Dermis microvascular lymphatic vessel endothelial cell (primary cell): ENCODE data around the gene SLC37A1. TPM values are rescaled to one million over a fixed set of nuclear protein-coding genes. Genes with fewer than 3 reads are reported as not detected.
A peak's percentile ranks its signal among the peaks of the same experiment; 100 is the strongest.
"Not testable (repeated sequence)": the region's sequence is repeated elsewhere in the genome, so short reads cannot be mapped to it uniquely, and the experiment has no call there.

Experiments used
- DNase-seq, 2 donors: peaks; one replicate each; pipeline versions ENCODE4 v3.0.0 to v3.0.0-alpha.2; 2010; ENCODE audit warnings: low read depth in 2 of 2
- total RNA-seq: library from RNA; depleted of rRNA; stranded (reverse); fragments of >200 nt; gene quantifications from 2 replicates; pipeline ENCODE4 v1.2.1, GENCODE V29; 2014

The SLC37A1 gene
- total RNA-seq, 1 donor from 2014 or later = 10.7 TPM

DNA sequence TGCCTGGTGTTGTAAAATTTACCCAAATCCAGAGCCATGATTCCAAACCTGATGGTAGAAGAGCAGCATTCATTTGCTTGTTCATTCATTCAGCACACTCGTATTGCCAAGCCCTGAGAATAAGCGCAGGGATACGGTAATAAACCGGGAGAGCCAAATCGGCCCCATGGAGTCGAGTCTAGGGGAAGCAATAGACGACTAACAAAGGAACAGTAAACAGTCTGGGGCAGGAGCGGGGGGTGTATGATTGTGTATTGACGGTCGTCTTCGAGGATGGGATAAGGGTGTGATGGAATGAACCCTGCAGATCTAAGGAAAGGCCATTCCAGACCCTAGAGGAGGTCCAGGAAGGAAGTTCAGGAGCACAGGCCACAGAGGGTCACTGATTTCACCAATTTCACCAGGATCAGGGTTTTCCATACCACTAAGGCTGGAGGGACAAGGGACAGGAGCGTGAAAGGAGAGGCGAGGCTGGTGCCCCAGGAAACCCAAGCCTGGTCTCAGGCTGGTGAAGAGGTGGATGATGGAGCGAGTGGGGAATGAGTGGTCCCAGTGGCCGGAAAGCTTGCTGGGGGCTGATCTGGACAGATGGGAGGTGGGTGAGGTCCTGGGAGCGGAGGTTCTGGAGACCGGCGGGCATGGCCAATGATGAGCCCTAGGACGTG lies 78.6 kb downstream of the SLC37A1 start:
- no peak for DNase-seq

DNA sequence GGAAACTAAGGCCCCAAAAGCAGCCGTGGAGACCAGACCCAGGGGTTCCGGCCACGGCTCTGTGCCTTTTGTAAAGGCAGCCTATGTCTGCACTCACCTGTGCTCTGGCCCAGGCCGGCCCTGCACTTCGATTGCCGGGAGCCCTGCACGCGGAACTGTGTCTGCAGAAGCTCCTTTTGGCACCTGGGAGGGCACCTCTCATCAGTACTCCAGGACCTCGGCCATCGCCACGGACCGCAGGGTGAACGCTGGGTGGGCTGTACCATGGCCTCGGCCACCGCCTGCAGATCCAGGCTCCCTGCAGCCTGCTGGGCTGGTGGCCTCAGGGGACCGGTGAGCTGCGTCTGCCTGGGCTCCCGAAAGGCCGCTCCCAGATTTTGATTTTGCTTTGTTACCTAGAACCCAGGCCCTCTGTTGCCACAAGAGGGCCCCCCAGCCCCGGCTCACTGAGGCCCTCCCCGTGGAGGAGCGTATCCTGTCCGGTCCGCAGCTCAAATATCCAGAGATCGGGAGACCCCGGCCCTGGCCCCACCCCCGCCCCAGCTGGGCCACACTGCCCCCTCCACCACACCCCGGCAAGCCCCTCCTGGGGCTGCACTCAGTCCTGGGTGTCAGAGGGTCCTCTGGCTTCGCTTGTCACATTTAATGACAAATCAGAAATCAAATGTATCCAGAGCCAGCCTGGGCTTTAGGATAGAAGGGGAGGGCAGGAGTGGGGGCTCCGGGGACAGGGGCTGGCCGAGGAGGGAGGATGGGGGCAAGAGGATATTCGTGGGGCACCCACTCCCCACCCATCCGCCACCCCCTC lies 79.6 kb downstream of the SLC37A1 start:
- peak; percentile 12 to 53 for DNase-seq

DNA sequence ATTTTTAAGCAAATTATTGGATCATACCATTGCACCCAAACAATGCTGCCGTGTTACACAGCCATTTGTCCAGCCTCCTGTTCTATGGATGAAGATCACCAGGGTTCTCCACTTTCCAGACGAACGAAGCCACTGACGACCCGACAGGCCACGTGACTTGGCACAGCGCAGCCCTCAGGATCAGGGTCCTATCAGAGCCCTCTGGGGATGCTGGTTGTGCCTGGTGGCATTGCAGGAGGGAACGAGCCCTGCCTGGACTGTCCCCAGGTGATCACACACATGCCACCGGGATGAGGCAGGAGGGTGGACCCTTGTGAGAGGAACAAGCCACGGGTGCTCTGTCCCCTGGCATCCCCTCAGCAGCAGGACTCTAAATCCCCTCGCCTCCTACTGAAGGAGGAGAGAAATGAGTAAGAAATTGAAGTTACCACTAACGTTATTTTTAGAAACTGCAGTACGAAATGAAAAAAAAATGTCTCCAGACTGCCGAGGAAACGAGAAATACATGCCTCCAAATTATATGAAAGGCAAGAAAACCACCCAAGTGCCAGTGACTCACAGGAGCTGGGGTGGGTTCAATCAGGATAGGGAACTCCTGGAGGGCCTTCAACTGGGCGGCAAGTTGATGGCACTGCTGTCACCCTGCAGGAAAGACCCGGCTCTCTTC lies 81.1 kb downstream of the SLC37A1 start:
- no peak for DNase-seq

DNA sequence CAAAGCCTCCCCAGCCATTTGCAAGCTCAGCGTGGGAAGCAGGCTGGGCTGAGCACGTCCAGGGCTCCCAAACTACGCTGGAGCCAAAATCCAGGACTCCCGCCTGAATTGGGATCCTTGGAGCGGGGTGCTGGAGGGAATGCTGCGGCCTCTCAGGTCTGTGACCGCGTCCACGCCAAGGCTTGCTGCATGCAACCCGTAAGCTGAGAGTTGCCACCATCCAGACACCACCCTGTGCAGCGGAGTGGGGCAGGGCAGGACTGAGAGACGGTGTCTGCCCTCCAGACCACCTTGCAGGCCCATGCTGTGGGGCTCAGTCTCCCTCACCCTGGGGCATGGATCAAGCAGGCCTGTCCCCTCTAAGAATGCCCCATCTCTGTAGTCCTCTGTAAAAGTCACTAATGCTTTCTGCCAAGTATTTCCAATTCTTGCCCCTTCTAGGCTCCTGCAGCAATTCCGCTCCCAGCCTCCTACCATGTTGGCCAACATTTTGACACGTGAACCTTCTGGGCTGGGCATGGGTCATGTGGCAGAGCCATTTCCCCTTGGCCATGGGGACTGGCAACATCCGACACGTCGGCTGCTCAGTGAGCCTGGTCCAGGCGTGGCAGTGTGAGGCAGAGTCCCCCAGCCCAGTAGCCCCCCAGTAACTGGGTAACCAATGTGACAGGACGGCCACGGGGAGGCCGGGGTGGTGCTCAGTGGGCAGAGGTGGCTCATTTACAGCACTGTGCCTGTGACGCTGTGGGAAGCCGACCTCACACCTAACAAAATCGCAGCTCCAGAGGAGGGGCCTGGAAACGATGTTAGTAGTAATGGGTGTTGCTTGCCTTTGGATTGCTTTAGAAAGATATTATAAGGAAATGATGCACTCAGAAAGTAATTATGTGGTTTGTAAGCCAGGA lies 81.9 kb downstream of the SLC37A1 start:
- DNase-seq = no peak

DNA sequence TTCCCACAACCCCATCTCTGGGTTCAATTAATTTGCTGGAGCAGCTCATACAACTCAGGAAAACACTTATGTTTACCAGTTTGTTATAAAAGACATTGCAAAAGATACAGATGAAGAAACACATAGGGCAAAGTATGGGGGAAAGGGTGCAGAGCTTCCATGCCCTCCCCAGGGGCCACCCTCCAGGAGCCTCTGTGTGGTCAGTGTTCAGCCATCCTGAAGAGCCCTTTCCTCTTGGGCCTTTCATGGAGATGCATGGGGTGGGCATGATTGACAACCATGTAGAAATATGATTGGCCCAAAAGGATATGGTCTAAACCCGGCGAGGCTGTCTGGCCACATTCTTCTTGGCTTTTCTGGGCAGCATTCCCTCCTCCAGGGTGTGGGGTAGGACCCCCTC lies 83.0 kb downstream of the SLC37A1 start:
- no peak for DNase-seq

DNA sequence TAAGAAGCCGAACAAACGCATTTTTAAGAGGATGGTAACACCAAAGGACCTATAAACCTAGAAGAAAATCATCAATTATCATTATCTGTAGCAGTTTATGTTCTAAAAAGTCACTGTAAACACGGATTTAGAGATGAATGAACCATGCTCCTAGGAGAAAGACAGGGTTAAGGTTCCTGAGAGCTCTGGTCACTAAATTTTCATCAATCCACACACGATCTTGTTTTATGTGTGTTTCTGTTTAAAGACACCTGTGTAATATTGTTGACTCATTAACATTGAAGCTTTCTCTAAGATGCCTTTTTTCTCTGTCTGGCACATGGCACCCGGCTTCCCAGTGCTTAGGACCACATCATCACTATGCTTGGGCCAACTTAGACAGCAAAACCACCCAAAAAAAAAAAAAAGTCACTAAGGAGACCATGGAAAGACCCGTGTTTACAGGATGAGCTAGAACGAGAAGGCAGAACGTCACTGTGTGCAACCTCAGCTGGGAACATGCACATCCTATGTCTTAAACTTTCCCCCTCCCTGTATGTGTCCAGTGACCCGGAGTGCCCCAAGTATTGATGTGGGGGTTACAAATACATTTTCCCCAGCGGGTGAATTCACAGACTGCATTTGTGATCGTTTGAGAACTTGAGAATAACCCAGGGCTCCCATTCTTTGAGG lies 84.0 kb downstream of the SLC37A1 start:
- no peak for DNase-seq

DNA sequence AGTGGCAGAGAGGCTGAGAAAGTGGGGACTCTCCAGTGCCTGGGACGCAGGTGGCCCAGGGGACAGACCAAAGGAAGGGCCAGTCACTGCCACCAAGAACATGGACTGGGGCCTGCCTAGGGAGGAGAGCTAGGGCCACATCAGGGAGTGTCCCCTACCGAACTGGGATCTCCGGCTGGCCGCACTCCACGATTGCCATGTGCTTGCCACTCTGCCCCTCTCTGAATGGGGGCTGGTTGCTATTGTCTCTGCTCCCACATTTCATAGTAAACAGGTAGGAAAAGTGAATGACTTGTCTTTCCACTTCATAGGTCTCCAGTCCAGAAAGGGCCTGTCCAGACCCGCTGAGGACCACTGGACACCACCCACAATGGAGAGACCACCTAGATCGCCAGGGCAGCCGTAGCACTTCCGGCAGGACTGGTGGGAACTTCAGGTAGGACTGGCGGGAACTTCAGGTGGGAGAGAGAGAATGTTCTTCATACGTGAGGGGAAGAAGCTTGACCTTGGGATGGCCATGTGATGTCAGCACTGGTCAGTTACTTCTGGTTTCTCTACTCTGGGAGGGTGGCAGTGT lies 84.6 kb downstream of the SLC37A1 start:
- DNase-seq = no peak

DNA sequence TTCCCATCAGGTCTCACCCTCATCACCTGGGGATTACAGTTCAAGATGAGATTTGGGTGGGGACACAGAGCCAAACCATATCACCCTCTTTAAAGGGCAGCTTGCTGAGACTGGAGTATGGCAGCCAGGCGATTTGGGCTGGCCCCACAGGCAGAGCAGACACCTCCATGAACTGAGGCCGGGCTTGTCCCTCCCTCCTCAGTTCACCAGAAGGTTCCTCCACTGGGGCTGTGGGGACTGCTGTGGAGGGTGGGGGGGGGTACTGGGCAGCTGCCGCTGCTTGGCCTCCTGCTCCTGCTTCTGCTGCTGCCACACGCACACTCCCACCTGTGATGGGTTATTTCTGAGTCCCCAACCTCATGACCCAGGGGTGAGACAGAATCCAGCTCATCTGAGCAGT lies 85.8 kb downstream of the SLC37A1 start:
- DNase-seq = no peak

DNA sequence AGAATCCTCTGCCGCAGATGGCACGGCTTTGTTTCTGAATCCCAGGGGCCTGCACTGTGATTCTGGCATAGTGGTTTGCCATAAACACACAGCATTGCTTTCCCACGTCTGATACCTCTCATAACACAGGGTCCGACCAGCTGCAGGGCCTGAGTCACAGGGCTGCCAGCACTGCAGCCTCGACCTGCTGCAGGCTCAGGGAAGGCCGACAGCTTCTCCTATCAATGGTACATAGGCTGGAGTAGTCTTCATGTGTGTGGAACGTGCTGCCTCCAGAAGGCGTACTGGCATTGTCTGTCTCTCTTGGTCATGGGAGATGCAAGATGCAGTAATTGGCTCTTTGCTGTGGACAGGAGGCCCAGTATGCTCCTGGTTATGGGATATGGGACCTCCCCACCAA lies 86.3 kb downstream of the SLC37A1 start:
- no peak for DNase-seq

DNA sequence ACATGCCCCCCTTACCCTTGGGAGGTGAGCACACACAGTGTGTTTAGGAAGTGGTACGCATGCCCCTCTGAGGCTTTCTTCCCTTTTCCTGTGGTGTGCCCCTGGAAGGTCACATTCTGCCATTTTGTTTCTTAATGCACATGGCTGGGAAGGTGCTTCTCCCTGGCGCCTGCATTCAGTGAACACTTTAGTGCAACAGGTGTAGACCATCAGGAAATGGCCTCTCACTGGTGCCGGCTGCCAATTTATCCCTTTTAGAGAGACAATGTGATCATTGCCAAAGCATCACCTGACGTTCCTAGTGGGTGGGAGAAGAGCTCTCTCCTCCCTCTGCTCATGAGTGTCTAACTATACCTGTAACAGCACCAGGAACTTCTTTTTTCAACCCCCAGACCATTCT lies 88.0 kb downstream of the SLC37A1 start:
- no peak for DNase-seq

DNA sequence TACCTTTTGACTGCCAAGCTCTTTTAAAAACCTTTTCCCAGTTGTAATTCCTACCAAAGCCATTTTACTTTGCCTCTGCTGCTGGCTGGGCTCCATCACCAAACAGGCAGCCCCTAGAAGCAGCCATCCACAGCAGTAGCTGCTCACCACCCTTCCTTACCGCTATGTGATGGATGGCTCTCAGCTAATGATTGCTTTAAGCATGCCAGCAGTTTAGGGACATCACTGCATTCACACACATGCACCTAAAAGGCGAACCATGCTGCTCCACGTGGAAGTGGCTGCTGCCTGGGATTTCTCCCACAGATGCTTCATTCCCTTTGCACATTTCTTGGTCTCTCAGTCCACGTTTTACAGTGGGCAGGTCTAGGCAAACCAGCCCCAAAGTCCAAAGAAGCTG lies 93.5 kb downstream of the SLC37A1 start:
- DNase-seq = no peak

DNA sequence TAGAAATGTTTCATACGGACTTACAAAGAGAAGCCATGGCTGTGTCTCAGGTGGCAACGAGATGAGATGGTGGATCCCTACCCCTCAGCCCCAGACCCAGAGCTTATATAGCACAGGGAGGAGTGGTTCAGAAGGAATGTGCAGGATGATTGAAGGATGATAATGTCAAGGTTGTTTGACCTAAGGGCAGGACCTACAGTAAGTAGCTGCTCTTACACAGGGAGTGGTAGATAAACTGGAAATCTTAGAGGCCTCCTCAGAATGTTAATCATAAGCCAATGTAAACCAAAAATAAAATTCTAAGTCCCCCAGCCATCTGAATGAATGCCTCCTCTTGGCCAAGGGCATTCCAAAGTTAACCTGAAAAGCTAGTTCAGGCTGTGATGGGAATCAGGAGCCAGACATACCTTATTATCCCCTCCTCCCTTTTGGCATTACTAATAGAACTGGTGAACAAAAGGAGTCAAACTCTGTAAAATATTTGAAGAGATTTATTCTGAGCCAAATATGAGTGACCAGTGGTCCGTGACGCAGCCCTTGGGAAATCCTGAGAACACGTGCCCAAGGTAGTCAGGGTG lies 94.0 kb downstream of the SLC37A1 start:
- no peak for DNase-seq

DNA sequence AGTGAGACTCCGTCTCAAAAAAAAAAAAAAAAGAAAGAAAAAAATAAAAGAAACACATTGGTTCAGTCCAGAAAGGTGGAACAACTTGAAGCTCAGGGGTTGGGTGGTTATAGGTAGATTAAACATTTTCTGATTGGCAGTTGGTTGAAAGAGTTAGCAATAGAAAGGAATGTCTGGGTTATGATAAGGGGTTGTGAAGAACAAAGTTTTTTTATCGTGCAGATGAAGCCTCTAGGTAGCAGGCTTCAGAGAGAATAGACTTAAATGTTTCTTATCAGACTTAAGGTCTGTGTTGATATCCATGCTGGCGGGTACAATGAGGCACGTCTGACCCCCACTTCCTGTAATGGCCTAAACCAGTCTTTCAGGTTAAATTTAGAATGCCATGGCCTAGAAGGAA lies 94.8 kb downstream of the SLC37A1 start:
- no peak for DNase-seq

DNA sequence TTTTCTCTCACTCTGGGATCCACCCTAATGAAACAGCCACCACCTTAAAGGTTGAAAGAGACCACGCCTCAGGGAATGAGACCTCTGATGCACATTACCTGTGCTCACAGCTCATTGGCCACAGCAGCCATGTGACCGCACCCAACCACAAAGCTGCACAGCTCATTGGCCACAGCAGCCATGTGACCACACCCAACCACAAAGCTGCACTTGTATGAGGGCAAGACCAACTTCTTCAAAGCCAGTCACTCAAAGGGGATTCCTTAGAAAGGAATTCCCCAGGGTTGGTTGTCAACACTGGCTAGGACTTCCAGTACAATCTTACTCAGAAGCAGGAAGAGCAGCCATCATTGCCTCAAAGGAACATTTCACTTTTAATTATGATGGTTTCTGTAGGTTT lies 96.2 kb downstream of the SLC37A1 start:
- DNase-seq = no peak

DNA sequence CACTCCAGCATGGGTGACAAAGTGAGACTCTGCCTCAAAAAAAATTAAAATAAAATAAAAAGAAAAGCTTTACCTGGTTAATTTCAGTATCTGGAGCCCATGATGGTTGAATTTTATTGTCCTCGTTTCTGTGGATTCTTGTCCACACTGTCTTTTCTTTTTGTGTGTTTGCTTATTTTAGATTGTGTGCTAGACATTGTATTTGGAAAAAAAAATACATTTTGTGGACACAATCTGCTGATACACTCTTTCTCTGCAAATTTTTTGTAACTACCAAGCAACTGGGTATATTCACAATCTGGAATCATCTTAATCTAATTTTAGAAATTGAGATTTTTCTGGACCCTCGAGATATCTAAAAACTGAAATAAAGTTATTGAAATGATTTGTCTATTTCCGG lies 98.2 kb downstream of the SLC37A1 start:
- no peak for DNase-seq

DNA sequence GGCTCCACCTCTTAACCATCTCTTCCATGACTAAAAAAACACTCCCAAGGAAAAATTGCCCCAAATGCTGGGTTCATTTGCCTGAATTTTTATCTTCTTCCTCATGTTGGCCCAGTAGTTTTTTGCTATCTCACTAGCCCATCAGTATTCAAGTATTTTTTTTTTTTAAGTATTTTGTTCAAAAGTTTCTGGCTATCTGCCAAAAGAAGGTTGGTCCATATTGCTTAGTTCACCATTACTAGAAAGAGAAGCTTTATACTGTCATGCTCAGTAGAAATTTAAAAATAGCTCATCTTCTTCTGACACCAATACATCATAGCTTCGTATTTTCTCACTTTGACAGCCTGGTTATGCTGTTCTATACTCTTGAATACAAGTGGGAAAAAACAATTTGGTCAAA lies 98.7 kb downstream of the SLC37A1 start:
- no peak for DNase-seq

DNA sequence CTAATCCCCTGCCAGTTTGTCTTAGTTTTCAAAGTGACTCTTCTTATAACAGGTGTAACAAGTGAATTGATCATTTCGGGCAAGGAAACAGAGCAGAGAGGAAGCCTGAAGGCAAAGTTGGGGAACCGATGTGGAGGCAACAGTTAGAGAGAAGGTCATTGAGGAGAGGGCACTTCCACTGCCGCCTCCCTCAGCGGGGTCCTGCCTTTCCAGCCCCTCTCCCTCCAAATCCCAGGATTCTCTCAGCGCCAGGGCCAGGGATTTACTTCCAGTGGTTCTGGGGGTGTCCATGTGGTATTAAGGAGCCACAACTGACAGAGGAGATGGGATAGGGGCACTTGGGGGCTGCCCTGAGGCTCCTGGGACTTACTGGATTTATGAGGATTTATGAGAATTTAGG lies 100.1 kb downstream of the SLC37A1 start:
- no peak for DNase-seq

DNA sequence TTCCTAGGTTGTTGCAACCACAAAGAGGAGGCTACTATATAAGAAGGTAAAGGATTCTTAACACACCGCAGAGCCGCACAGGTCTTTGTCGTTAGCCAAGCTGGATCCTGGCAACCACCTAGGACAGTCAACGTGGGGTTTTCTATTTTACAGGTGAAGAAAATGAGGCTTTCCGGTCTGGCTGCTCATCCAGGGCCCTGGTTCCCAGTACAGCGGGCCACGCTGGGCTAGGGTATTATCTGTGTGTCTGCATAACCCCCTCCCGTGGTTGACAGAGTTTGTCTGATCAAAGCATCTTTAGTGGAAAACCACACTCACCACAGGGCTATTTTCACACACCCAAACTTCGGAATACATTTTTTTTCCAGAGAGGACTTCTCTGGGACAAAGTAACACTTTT lies 100.7 kb downstream of the SLC37A1 start:
- no peak for DNase-seq

DNA sequence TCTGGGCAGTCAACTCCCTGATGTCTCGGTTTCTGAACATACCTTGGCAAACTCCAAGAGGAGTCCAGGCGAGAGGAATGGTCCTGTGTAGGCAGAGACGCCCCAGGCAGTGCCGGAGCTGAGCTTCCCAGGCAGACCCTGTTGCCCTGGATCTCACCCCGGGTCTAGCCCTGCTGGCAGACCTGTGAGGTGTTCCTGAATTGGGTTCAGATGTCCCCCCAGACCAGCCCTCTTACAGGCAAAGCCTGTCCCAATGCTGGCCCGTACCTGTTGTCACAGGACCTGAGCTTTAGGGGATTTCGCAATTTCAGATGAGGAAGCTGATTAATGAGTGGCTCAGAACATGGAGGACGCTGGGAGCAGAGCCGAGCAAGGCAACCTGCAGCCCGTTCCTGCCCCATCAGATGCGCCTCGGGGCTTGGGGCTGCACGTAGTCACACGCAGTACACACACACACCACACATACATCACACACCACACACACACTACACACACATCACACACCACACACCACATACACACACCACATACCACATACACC lies 101.2 kb downstream of the SLC37A1 start:
- no peak for DNase-seq

DNA sequence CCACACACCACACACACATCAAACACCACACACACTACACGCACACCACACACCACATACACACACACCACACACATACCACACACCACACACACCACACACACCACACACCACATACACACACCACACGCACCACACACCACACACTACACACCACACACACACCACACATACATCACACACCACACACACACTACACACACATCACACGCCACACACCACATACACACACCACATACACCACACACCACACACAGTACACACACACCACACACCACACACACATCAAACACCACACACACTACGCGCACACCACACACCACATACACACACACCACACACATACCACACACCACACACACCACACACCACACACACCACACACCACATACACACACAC lies 101.7 kb downstream of the SLC37A1 start:
- not testable (repeated sequence) for DNase-seq
